Measurements from ENCODE around the gene SHROOM4. TPM values are rescaled to one million over a fixed set of nuclear protein-coding genes. Genes with fewer than 3 reads are reported as not detected.

SHROOM4 gene
- total RNA-seq, 1 donor from 2014 or later, result 5.5 TPM

GRCh38 chrX:50586980-50587379, 227.0 kb downstream of the SHROOM4 start:
- Mint-ChIP-seq H3K27ac (ENCODE audit: unreplicated experiment) (no peak overlapping the region), H3K9me3 (ENCODE audit: low read depth) (peaks cover 9% of the 10 kb centered on the region), H3K27me3 (ENCODE audit: low read depth) (no peaks in the 10 kb centered on the region), H3K4me1 (ENCODE audit: low read depth) (no peaks in the 10 kb centered on the region), H3K36me3 (ENCODE audit: low read depth) (no peaks in the 10 kb centered on the region), H3K4me3 (ENCODE audit: unreplicated experiment) (no peak overlapping the region)
- no peak for DNase-seq (ENCODE audit: low spot score)
- TF ChIP-seq CTCF (IDR thresholded peaks at IDR 0.05), result no peak

- no peak for DNase-seq (ENCODE audit: low spot score)
- TF ChIP-seq CTCF (IDR thresholded peaks at IDR 0.05), result no peak
- no peak overlapping the region for H3K27ac Mint-ChIP-seq (ENCODE audit: unreplicated experiment)
- peaks cover 8% of the 10 kb centered on the region for H3K9me3 Mint-ChIP-seq (ENCODE audit: low read depth)
- no peaks in the 10 kb centered on the region for H3K36me3 Mint-ChIP-seq (ENCODE audit: low read depth)
- H3K4me1 Mint-ChIP-seq (ENCODE audit: low read depth), result no peaks in the 10 kb centered on the region
- no peak overlapping the region for H3K4me3 Mint-ChIP-seq (ENCODE audit: unreplicated experiment)
- no peaks in the 10 kb centered on the region for H3K27me3 Mint-ChIP-seq (ENCODE audit: low read depth)
Observed at GRCh38 chrX:50586407-50586806, 227.6 kb downstream of the SHROOM4 start.

GRCh38 chrX:50581405-50581804, 232.6 kb downstream of the SHROOM4 start:
- peaks cover 4% of the 10 kb centered on the region for H3K9me3 Mint-ChIP-seq (ENCODE audit: low read depth)
- H3K4me3 Mint-ChIP-seq (ENCODE audit: unreplicated experiment), result no peak overlapping the region

GRCh38 chrX:50579955-50580354, 234.0 kb downstream of the SHROOM4 start:
- Mint-ChIP-seq H3K27ac (ENCODE audit: unreplicated experiment) (no peak overlapping the region), H3K4me1 (ENCODE audit: low read depth) (no peaks in the 10 kb centered on the region), H3K9me3 (ENCODE audit: low read depth) (peaks cover 4% of the 10 kb centered on the region), H3K4me3 (ENCODE audit: unreplicated experiment) (no peak overlapping the region), H3K27me3 (ENCODE audit: low read depth) (no peaks in the 10 kb centered on the region), H3K36me3 (ENCODE audit: low read depth) (no peaks in the 10 kb centered on the region)
- DNase-seq (ENCODE audit: low spot score), result no peak
- peak; percentile 80 for TF ChIP-seq CTCF (IDR thresholded peaks at IDR 0.05)

More at GRCh38 chrX:50581405-50581804, 232.6 kb downstream of the SHROOM4 start:
- Mint-ChIP-seq H3K27ac (ENCODE audit: unreplicated experiment) (no peak overlapping the region), H3K36me3 (ENCODE audit: low read depth) (no peaks in the 10 kb centered on the region), H3K27me3 (ENCODE audit: low read depth) (no peaks in the 10 kb centered on the region), H3K4me1 (ENCODE audit: low read depth) (no peaks in the 10 kb centered on the region)
- DNase-seq (ENCODE audit: low spot score), result no peak
- no peak for TF ChIP-seq CTCF (IDR thresholded peaks at IDR 0.05)

- no peaks in the 10 kb centered on the region for H3K36me3 Mint-ChIP-seq (ENCODE audit: low read depth)
- no peaks in the 10 kb centered on the region for H3K4me1 Mint-ChIP-seq (ENCODE audit: low read depth)
- no peak overlapping the region for H3K27ac Mint-ChIP-seq (ENCODE audit: unreplicated experiment)
- H3K4me3 Mint-ChIP-seq (ENCODE audit: unreplicated experiment), result no peak overlapping the region
- no peaks in the 10 kb centered on the region for H3K27me3 Mint-ChIP-seq (ENCODE audit: low read depth)
- TF ChIP-seq CTCF (IDR thresholded peaks at IDR 0.05), result no peak
- H3K9me3 Mint-ChIP-seq (ENCODE audit: low read depth), result peaks cover under 1% of the 10 kb centered on the region
- no peak for DNase-seq (ENCODE audit: low spot score)
Observed at GRCh38 chrX:50577326-50577725, 236.7 kb downstream of the SHROOM4 start.

Data from chondrocyte (in vitro differentiated cells).